IMR-90 (cell line): ENCODE measurements around the gene PTPN7. TPM values are rescaled to one million over a fixed set of nuclear protein-coding genes. Genes with fewer than 3 reads are reported as not detected.

Experiments used
- ATAC-seq: fragments of 200-7000 bp; cut with Tn5 transposase; 2 replicates; pipeline ENCODE4 v1.9.1; 2020; ENCODE audit warnings: low read depth, mild to moderate bottlenecking, moderate library complexity
- BruUV-seq: library from RNA; stranded (reverse); fragments of 400-500 nt; replicated peaks from 2 replicates; lab custom pipeline; 2021; lab: Mats Ljungman, UMichigan
- CTCF ChIA-PET: fragments of 300-600 bp; formaldehyde crosslinking; extraction: SDS; loops from one replicate; lab custom pipeline; 2021; ENCODE audit warnings: antibody characterized with exemption; lab: Yijun Ruan, JAX
- POLR2A ChIA-PET: fragments of 300-600 bp; sonication (Branson Sonifier 250); formaldehyde crosslinking; loops from one replicate; lab custom pipeline; 2022; ENCODE audit warnings: antibody characterized with exemption; ENCODE audit not compliant: unreplicated experiment; lab: Charles Lee
- DNase-seq: peaks from one replicate; pipeline ENCODE4 v3.0.0; 2013
- H2AFZ ChIP-seq: replicated peaks from 2 replicates; pipeline ENCODE3; 2013; ENCODE audit warnings: low read length, mild to moderate bottlenecking; ENCODE audit not compliant: poor library complexity
- H2AK5ac ChIP-seq: 2 replicates; pipeline ENCODE4 v1.6.1; 2013; ENCODE audit warnings: low read depth, low read length, inconsistent platforms
- H2AK9ac ChIP-seq: replicated peaks from 2 replicates; pipeline ENCODE3; 2013; ENCODE audit warnings: mild to moderate bottlenecking, low read depth, low read length, moderate library complexity; ENCODE audit not compliant: poor library complexity
- H2BK120ac ChIP-seq: 2 replicates; pipeline ENCODE4 v1.6.1; 2013; ENCODE audit warnings: low read depth, low read length, inconsistent platforms
- H2BK15ac ChIP-seq: 3 replicates; pipeline ENCODE4 v1.6.1; 2013; ENCODE audit warnings: low read depth, low read length, inconsistent platforms
- H2BK20ac ChIP-seq: 2 replicates; pipeline ENCODE4 v1.6.1; 2013; ENCODE audit warnings: low read depth, mild to moderate bottlenecking, inconsistent platforms, low read length, moderate library complexity
- H2BK5ac ChIP-seq: 2 replicates; pipeline ENCODE4 v1.6.1; 2013; ENCODE audit warnings: mild to moderate bottlenecking, low read depth, low read length, inconsistent platforms; ENCODE audit not compliant: poor library complexity, severe bottlenecking
- H3K14ac ChIP-seq: replicated peaks from 2 replicates; pipeline ENCODE4 v1.6.1; 2013; ENCODE audit warnings: low read depth, low read length, inconsistent platforms
- H3K18ac ChIP-seq: 2 replicates; pipeline ENCODE4 v1.6.1; 2013; ENCODE audit warnings: low read depth, low read length, control low read depth
- H3K23ac ChIP-seq: 2 replicates; pipeline ENCODE4 v1.6.1; 2013; ENCODE audit warnings: low read depth, low read length, inconsistent platforms
- H3K27ac ChIP-seq: 2 replicates; pipeline ENCODE4 v1.5.1; 2013; ENCODE audit warnings: mild to moderate bottlenecking, control low read depth, low read length; ENCODE audit not compliant: insufficient read depth
- H3K27me3 ChIP-seq: 2 replicates; pipeline ENCODE4 v1.6.1; 2013; ENCODE audit warnings: low read length; ENCODE audit not compliant: control insufficient read depth, insufficient read depth
- H3K36me3 ChIP-seq: 2 replicates; pipeline ENCODE4 v1.6.1; 2013; ENCODE audit warnings: low read length, mixed read lengths; ENCODE audit not compliant: control insufficient read depth, insufficient read depth
- H3K4ac ChIP-seq: 2 replicates; pipeline ENCODE4 v1.6.1; 2013; ENCODE audit warnings: low read depth, low read length, inconsistent platforms
- H3K4me1 ChIP-seq: 2 replicates; pipeline ENCODE4 v1.6.1; 2013; ENCODE audit warnings: low read length, mixed read lengths; ENCODE audit not compliant: control insufficient read depth, insufficient read depth
- H3K4me2 ChIP-seq: 2 replicates; pipeline ENCODE4 v1.6.1; 2013; ENCODE audit warnings: low read depth, mild to moderate bottlenecking, control low read depth, low read length, moderate library complexity
- H3K4me3 ChIP-seq: 2 replicates; pipeline ENCODE4 v1.5.1; 2013; ENCODE audit warnings: low read depth, mild to moderate bottlenecking, control low read depth, low read length, moderate library complexity; ENCODE audit not compliant: insufficient read depth
- H3K56ac ChIP-seq: 2 replicates; pipeline ENCODE4 v1.6.1; 2013; ENCODE audit warnings: low read length, inconsistent platforms; ENCODE audit not compliant: insufficient read depth; ENCODE audit errors: extremely low read depth
- H3K79me1 ChIP-seq, 2 experiments: 2 replicates each; pipeline ENCODE4 v1.6.1; 2013; ENCODE audit warnings: low read length in 2 of 2, inconsistent platforms in 1 of 2, low read depth in 1 of 2
- H3K9ac ChIP-seq: 2 replicates; pipeline ENCODE4 v1.6.1; 2013; ENCODE audit warnings: low read depth, low read length, control low read depth
- H3K9me1 ChIP-seq: 2 replicates; pipeline ENCODE4 v1.6.1; 2013; ENCODE audit warnings: low read length, inconsistent platforms; ENCODE audit not compliant: insufficient read depth
- H3K9me3 ChIP-seq: 2 replicates; pipeline ENCODE4 v1.6.1; 2013; ENCODE audit warnings: low read length; ENCODE audit not compliant: control insufficient read depth, insufficient read depth
- H4K20me1 ChIP-seq: 2 replicates; pipeline ENCODE4 v1.6.1; 2013; ENCODE audit warnings: low read length, inconsistent platforms; ENCODE audit not compliant: insufficient read depth
- H4K5ac ChIP-seq: 2 replicates; pipeline ENCODE4 v1.6.1; 2013; ENCODE audit warnings: mild to moderate bottlenecking, low read depth, low read length, control low read depth
- H4K8ac ChIP-seq, 2 experiments: 2 replicates each; pipeline ENCODE4 v1.6.1; 2013; ENCODE audit warnings: low read depth in 2 of 2, low read length in 2 of 2, control low read depth in 1 of 2, inconsistent platforms in 1 of 2
- H4K91ac ChIP-seq: 2 replicates; pipeline ENCODE4 v1.6.1; 2013; ENCODE audit warnings: low read depth, low read length, inconsistent platforms; ENCODE audit not compliant: insufficient read depth
- BHLHE40 ChIP-seq: fragments of 150-350 bp; IDR thresholded peaks from 2 replicates; pipeline ENCODE4 v1.6.1; 2016; ENCODE audit warnings: mild to moderate bottlenecking, low read depth, low read length
- CEBPB ChIP-seq: IDR thresholded peaks from 2 replicates; pipeline ENCODE4 v1.6.1; 2012; ENCODE audit warnings: low read depth, low read length, improper control_type of control experiment
- FOS ChIP-seq: fragments of 150-350 bp; IDR thresholded peaks from 2 replicates; pipeline ENCODE4 v1.6.1; 2016; ENCODE audit warnings: low read depth, low read length
- MAFK ChIP-seq: IDR thresholded peaks from 2 replicates; pipeline ENCODE4 v1.6.1; 2012; ENCODE audit warnings: low read depth, low read length, improper control_type of control experiment
- MAZ ChIP-seq: IDR thresholded peaks from 2 replicates; pipeline ENCODE4 v1.6.1; 2012; ENCODE audit warnings: low read depth, mild to moderate bottlenecking, low read length, improper control_type of control experiment, moderate library complexity, borderline replicate concordance
- MXI1 ChIP-seq: IDR thresholded peaks from 2 replicates; pipeline ENCODE4 v1.6.1; 2012; ENCODE audit warnings: low read depth, mild to moderate bottlenecking, low read length, moderate library complexity, borderline replicate concordance
- POLR2A ChIP-seq: IDR thresholded peaks from 2 replicates; pipeline ENCODE4 v1.6.1; 2012; ENCODE audit warnings: mild to moderate bottlenecking, low read depth, low read length
- RCOR1 ChIP-seq: IDR thresholded peaks from 2 replicates; pipeline ENCODE4 v1.6.1; 2012; ENCODE audit warnings: mild to moderate bottlenecking, low read length, improper control_type of control experiment; ENCODE audit not compliant: insufficient replicate concordance
- RFX5 ChIP-seq: IDR thresholded peaks from 2 replicates; pipeline ENCODE4 v1.8.0; 2012; ENCODE audit warnings: low read depth, mild to moderate bottlenecking, low read length, moderate library complexity
- SMC3 ChIP-seq: fragments of 150-350 bp; IDR thresholded peaks from 2 replicates; pipeline ENCODE4 v1.6.1; 2016; ENCODE audit warnings: low read depth, mild to moderate bottlenecking, antibody characterized with exemption, low read length, moderate library complexity
- USF2 ChIP-seq: fragments of 150-350 bp; IDR thresholded peaks from 2 replicates; pipeline ENCODE4 v1.6.1; 2017; ENCODE audit warnings: mild to moderate bottlenecking, antibody characterized with exemption, low read length, low read depth
- WGBS, 2 experiments: methylation state at CpG; one replicate each; pipeline versions ENCODE4 v1.1.5 to v1.1.7; 2013; ENCODE audit warnings: missing lambda C conversion rate in 2 of 2; ENCODE audit not compliant: insufficient read length in 1 of 2; ENCODE audit errors: extremely low coverage in 2 of 2; 5-methylcytosine and 5-hydroxymethylcytosine counted together
- dilution Hi-C: fragments of 300-500 bp; cut with HindIII; formaldehyde crosslinking; loops from one replicate; pipeline ENCODE4 v1.14.3; 2018; ENCODE audit warnings: low sequenced_read_pairs; ENCODE audit not compliant: unreplicated experiment
- in situ Hi-C: fragments of 300-500 bp; cut with MboI; formaldehyde crosslinking; loops from 3 replicates; pipeline ENCODE4 v1.14.3; 2019; ENCODE audit warnings: low sequenced_read_pairs, inconsistent platforms, mixed read lengths
- intact Hi-C: fragments of 100-400 bp; cut with micrococcal nuclease; formaldehyde crosslinking; loops from 2 replicates; pipeline ENCODE4 v1.10.0; 2022
- polyA plus RNA-seq, 3 experiments: library from polyadenylated mRNA; depleted of rRNA; stranded (reverse); fragments of >200 nt; gene quantifications; 2 replicates each; pipeline ENCODE4 v1.2.3, GENCODE V29; 2012; ENCODE audit warnings: low replicate concordance in 1 of 3
- total RNA-seq: library from RNA; depleted of rRNA; stranded (reverse); fragments of >200 nt; gene quantifications from 2 replicates; pipeline ENCODE4 v1.2.3, GENCODE V29; 2012
- TF ChIP-seq, protein P1 (sequence below): fragments of 150-350 bp; IDR thresholded peaks from 2 replicates; pipeline ENCODE4 v1.6.1; 2016; ENCODE audit warnings: low read depth, mild to moderate bottlenecking, low read length, moderate library complexity, borderline replicate concordance

The PTPN7 gene
- total and polyA plus RNA-seq, 2 of the 4 experiments (the other 2 are of a cell fraction) = 0.05 TPM; not detected in 1

- WGBS, 2 experiments = 90% methylated on average over 15 of the region's 29 CpGs; no CpG with 5 or more reads in 1 of the 2 experiments
- TF ChIP-seq MAZ (no peak), SMC3 (no peak), MAFK (no peak), USF2 (no peak), MXI1 (no peak), BHLHE40 (no peak), RCOR1 (no peak), POLR2A (no peak), FOS (no peak), CEBPB (no peak), RFX5 (no peak)
- TF ChIP-seq, protein P1, sequence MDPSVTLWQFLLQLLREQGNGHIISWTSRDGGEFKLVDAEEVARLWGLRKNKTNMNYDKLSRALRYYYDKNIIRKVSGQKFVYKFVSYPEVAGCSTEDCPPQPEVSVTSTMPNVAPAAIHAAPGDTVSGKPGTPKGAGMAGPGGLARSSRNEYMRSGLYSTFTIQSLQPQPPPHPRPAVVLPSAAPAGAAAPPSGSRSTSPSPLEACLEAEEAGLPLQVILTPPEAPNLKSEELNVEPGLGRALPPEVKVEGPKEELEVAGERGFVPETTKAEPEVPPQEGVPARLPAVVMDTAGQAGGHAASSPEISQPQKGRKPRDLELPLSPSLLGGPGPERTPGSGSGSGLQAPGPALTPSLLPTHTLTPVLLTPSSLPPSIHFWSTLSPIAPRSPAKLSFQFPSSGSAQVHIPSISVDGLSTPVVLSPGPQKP = no peak
- no peaks in the 10 kb centered on the region for H3K79me1 ChIP-seq
- H4K20me1 ChIP-seq = no peaks in the 10 kb centered on the region
- H3K4me1 ChIP-seq = no peaks in the 10 kb centered on the region
- H3K18ac ChIP-seq = no peak overlapping the region
- no peak overlapping the region for H2BK15ac ChIP-seq
- no peak overlapping the region for H3K9ac ChIP-seq
- POLR2A ChIA-PET = no interaction called here
- no peak overlapping the region for H3K27ac ChIP-seq
- H2BK20ac ChIP-seq = no peak overlapping the region
- intact Hi-C loops = no loop called here
- H2AK9ac ChIP-seq = no peak overlapping the region
- peaks cover 59% of the 10 kb centered on the region for H3K27me3 ChIP-seq
- in situ Hi-C loops = no loop called here
- ATAC-seq (no peak), DNase-seq (no peak)
- CTCF ChIA-PET = no interaction called here
- H2AFZ ChIP-seq = no peak overlapping the region
- H2AK5ac ChIP-seq = no peak overlapping the region
- no peak overlapping the region for H3K4me3 ChIP-seq
- no peak overlapping the region for H4K5ac ChIP-seq
- H3K14ac ChIP-seq = no peak overlapping the region
- no peak overlapping the region for H3K4ac ChIP-seq
- dilution Hi-C loops = no loop called here
- H3K23ac ChIP-seq = no peak overlapping the region
- no peak overlapping the region for H4K91ac ChIP-seq
- no peak overlapping the region for H2BK120ac ChIP-seq
- H3K9me3 ChIP-seq = no peaks in the 10 kb centered on the region
- BruUV-seq = no TSS peak
- no peak overlapping the region for H3K4me2 ChIP-seq
- H4K8ac ChIP-seq = no peak overlapping the region
- no peaks in the 10 kb centered on the region for H3K36me3 ChIP-seq
- no peak overlapping the region for H2BK5ac ChIP-seq
- no peak overlapping the region for H3K56ac ChIP-seq
- no peaks in the 10 kb centered on the region for H3K9me1 ChIP-seq
Observed at GRCh38 chr1:202176949-202177927, 16.8 kb upstream of the PTPN7 start.
